Endometrial microvascular endothelial cells (primary cell): ENCODE measurements around the gene POU5F1. TPM values are rescaled to one million over a fixed set of nuclear protein-coding genes. Genes with fewer than 3 reads are reported as not detected.

Experiments used
- in situ Hi-C: cut with HindIII; loops from 2 replicates; pipeline ENCODE4 v1.10.0; 2017; ENCODE audit warnings: low sequenced_read_pairs, low pct_unique_long_range_greater_than_20kb; ENCODE audit errors: inconsistent ontology term
- total RNA-seq: library from RNA; depleted of rRNA; stranded (reverse); fragments of >200 nt; gene quantifications from one replicate; pipeline ENCODE4 v1.2.3, GENCODE V29; 2015; ENCODE audit errors: inconsistent ontology term

POU5F1 gene
- total RNA-seq, 1 donor from 2014 or later, result 6.4 TPM

- in situ Hi-C loops, result no loop called here
Measured at GRCh38 chr6:31122791-31123706, 47.4 kb downstream of the POU5F1 start.

GRCh38 chr6:31121131-31121790 lies 49.2 kb downstream of the POU5F1 start:
- in situ Hi-C loops, result no loop called here

DNA sequence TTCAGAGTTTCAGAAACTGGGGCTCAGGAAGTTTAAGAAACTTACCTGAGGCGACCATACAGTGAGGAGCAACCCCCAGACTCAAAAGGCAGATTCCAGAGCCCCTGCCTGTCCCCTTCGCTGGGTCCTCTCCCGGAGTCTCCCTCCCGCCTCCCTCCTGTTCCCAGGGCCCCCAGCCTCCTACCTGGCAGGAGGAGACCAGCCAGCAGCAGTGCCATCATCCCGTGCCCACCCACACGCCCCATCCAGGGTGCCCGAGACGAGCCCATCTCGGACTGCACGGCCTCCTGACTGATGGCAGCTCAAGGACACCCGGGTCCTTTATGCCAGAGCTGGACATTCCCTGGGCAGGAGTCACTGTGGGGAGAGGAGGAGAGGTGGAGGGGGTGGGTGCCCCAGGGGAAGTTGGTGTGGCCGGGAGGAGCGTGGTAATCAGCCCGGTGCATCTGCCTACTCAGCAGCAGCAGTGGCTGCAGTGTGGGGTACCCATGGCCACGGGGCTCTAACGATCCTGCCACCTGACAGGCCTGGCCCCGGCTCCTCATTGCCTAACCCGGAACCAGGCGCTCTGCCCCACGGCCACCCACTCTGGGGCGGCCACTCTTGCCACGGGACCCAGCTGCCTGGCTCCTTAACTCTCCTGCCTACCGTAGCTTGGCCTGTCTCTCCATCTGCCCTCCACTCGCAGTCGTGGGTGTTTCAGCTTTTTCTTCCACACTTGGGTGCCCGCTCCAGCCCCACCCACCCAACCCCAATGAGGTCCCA lies 50.1 kb downstream of the POU5F1 start, which contains the start of gene CDSN:
Gene CDSN (minus strand): TSS at position 296 of the 765 bp plus-strand sequence. CDS start 27 bp downstream, at position 269.
- in situ Hi-C loops, result no loop called here

DNA sequence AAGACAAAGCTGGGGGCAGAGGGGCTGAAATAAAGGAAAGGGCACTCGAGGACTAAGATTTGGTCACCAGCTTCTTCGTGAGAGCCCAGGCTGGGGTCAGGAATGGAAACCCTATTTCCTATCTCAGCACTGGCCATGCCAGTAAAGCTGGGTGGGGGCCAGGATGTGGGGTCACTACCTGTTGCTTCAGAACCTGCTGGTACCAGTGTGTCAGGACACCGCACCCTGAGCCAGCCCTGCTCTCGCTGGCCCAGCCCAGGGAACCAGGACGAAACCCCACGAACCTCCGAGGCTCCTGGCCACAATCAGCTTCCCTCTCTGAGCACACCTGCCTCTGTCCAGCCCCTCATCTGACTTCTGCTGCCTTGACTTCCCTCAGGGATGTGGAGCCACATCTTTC lies 52.3 kb downstream of the POU5F1 start:
- in situ Hi-C loops, result no loop called here

DNA sequence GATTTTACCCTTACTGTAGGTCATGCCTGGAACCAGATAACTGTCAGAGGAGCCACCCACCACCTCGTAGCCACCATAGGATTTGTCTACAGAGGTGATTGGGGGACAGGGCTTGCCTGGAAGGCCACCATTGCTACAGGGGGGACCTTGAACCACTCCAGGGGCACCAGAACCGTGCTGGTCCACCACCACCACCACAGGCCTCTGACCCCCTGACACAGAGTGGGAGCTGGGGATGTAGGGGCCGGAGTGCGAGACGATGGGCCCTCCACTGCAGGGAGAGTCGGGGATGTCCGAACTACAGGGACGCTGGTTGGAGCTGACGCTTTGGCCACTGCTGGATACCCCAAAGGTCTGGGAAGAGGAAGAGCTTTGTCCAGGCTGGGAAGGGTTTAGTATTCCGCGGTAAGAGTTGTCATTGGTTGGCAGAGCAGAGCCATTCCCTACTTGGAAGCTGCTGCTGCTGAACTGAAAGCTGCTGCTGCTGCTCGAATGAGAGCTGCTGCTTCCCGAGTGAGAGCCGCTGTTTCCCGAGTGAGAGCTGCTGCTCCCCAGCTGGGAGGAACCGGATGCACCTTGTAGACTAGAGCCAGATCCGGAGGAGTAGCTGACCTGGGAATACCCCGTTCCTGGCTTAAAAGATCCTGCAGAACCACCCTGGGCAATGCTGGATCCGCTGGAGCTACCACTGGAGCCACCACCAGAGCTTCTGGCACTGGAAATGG lies 53.7 kb downstream of the POU5F1 start:
- in situ Hi-C loops, result no loop called here

DNA sequence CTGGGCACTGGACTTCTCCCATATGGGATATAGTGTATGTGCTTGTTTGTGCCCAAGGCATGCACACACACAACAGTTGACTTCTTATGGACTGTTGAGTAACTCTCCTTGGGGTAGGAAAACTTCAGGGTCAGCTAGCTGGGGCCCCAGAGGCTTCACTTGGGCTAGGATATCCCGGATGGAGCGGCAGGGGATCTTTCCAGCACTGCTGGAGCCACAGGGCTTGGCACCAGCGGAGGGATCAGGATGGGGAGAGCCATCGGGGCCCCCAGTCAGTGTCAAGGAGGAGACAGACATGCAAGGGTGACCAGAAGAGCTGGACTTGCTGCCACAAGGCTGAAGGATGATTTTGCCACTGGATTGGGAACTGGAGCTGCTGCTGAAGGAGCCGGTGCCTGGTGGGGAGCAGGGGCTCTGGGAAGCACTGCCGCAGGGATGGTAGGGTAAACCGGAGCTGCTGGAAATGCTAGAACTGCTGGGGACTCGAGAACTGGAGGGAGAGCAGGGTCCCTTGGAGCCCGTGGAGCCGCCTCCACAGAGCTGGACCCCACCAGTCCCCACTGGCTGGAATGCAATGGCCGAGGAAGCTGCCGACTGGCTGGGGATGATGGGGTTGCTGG lies 54.4 kb downstream of the POU5F1 start:
- in situ Hi-C loops, result no loop called here

- in situ Hi-C loops, result no loop called here
Measured at GRCh38 chr6:31114970-31115849, 55.3 kb downstream of the POU5F1 start.

DNA sequence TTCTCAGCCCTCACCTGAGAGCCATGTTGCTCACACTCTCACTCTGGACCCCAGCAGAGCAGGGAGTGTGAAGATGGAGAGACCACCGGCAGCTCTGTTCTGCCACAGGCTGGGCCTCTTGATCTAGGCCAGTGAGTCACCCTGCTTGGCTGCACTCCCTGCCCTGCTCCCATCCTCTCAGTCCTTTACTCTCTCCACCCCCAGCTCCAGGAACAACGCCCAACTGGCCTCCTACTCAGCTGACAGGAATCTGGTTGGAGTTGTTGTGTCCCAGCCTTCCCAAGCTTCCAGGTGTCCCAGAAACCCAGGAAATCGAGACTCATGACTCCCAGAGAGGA lies 56.0 kb downstream of the POU5F1 start, which contains the start of gene PSORS1C1:
Gene PSORS1C1 (plus strand): TSS at position 260 of the 338 bp plus-strand sequence. CDS start 14,833 bp downstream, outside the sequence.
- in situ Hi-C loops, result no loop called here

Other genes starting within 250 kb of the POU5F1 start
- gene SFTA2, start 238.5 kb downstream of the POU5F1 start, total RNA-seq, result not detected
- gene MUCL3, start 229.7 kb downstream of the POU5F1 start, total RNA-seq, result not detected
- gene MUC21, start 187.0 kb downstream of the POU5F1 start, total RNA-seq, result not detected
- gene MUC22, start 160.2 kb downstream of the POU5F1 start, total RNA-seq, result not detected
- not detected for gene C6orf15, start 58.1 kb downstream of the POU5F1 start, total RNA-seq
- 0.46 TPM for gene PSORS1C1, start 55.9 kb downstream of the POU5F1 start, total RNA-seq
- gene CDSN, start 50.2 kb downstream of the POU5F1 start, total RNA-seq, result not detected
- gene PSORS1C2, start 31.6 kb downstream of the POU5F1 start, total RNA-seq, result not detected
- gene CCHCR1, start 12.9 kb downstream of the POU5F1 start, total RNA-seq, result 30.2 TPM
- gene TCF19, start 12.1 kb downstream of the POU5F1 start, total RNA-seq, result 53.7 TPM
- gene HLA-C, start 101.4 kb upstream of the POU5F1 start, total RNA-seq, result 719 TPM
- 719 TPM for gene HLA-B, start 186.5 kb upstream of the POU5F1 start, total RNA-seq
- 68.9 TPM for gene MICA, start 232.9 kb upstream of the POU5F1 start, total RNA-seq